GM15510 (cell line): ENCODE measurements around the gene ADAMTS6.

Experiments used
- POLR2A ChIP-seq: IDR thresholded peaks from 3 replicates; pipeline ENCODE4 v1.6.1; 2011; ENCODE audit warnings: borderline replicate concordance; ENCODE audit not compliant: insufficient read length; ENCODE audit errors: extremely low read depth

Gene ADAMTS6

GRCh38 chr5:65475336-65475735, 6.4 kb downstream of the ADAMTS6 start:
- no peak for TF ChIP-seq POLR2A

- no peak for TF ChIP-seq POLR2A
These were observed 7.5 kb downstream of the ADAMTS6 start for GRCh38 chr5:65474130-65474711.

- no peak for TF ChIP-seq POLR2A
These were observed 13.1 kb downstream of the ADAMTS6 start for GRCh38 chr5:65468633-65469032.

- no peak for TF ChIP-seq POLR2A
These were observed 19.5 kb downstream of the ADAMTS6 start for GRCh38 chr5:65462139-65462705.

- TF ChIP-seq POLR2A: no peak
These were observed 20.2 kb downstream of the ADAMTS6 start for GRCh38 chr5:65461490-65461889.

GRCh38 chr5:65459995-65460394, 21.7 kb downstream of the ADAMTS6 start:
- no peak for TF ChIP-seq POLR2A

GRCh38 chr5:65455064-65455463, 26.7 kb downstream of the ADAMTS6 start:
- TF ChIP-seq POLR2A: no peak

GRCh38 chr5:65451436-65451835, 30.3 kb downstream of the ADAMTS6 start:
- no peak for TF ChIP-seq POLR2A

- TF ChIP-seq POLR2A: no peak
These were observed 35.0 kb downstream of the ADAMTS6 start for GRCh38 chr5:65446682-65447081.

- no peak for TF ChIP-seq POLR2A
These were observed 39.9 kb downstream of the ADAMTS6 start for GRCh38 chr5:65441800-65442199.

GRCh38 chr5:65440456-65440855, 41.3 kb downstream of the ADAMTS6 start:
- no peak for TF ChIP-seq POLR2A

- no peak for TF ChIP-seq POLR2A
These were observed 47.6 kb downstream of the ADAMTS6 start for GRCh38 chr5:65434122-65434521.

- TF ChIP-seq POLR2A: no peak
These were observed 55.1 kb downstream of the ADAMTS6 start for GRCh38 chr5:65426656-65427055.

GRCh38 chr5:65423623-65424022, 58.1 kb downstream of the ADAMTS6 start:
- no peak for TF ChIP-seq POLR2A

- TF ChIP-seq POLR2A: no peak
These were observed 63.1 kb downstream of the ADAMTS6 start for GRCh38 chr5:65418661-65419060.

GRCh38 chr5:65413822-65414221, 67.9 kb downstream of the ADAMTS6 start:
- no peak for TF ChIP-seq POLR2A
